Breast epithelium (tissue), 4 donors: ENCODE data around the gene DCAKD. TPM values are rescaled to one million over a fixed set of nuclear protein-coding genes. Genes with fewer than 3 reads are reported as not detected.

Experiments
- DNase-seq, 2 donors: peaks; one replicate each; pipeline ENCODE4 v3.0.0-alpha.2; 2019; ENCODE audit warnings: low spot score in 2 of 2
- H3K27ac ChIP-seq, 2 donors: fragments of 200-600 bp; sonication (generic) in 1 of 2; one replicate each; pipeline ENCODE4 v1.5.1; 2016 to 2019; ENCODE audit warnings: mild to moderate bottlenecking in 1 of 2
- H3K27me3 ChIP-seq, 2 donors: fragments of 200-600 bp; sonication (generic) in 1 of 2; one replicate each; pipeline versions ENCODE4 v1.5.1 to v1.6.0; 2017 to 2019; ENCODE audit warnings: control low read depth in 1 of 2, mild to moderate bottlenecking in 1 of 2
- H3K36me3 ChIP-seq: fragments of 200-600 bp; one replicate; pipeline ENCODE4 v1.5.1; 2019
- H3K4me1 ChIP-seq, 2 donors: fragments of 200-600 bp; sonication (generic); one replicate each; pipeline ENCODE4 v1.5.1; 2016 to 2019; ENCODE audit warnings: control low read depth in 1 of 2
- H3K4me3 ChIP-seq, 3 donors: fragments of 200-600 bp; sonication (generic); 1 replicate in 2 of 3; 2 replicates in 1 of 3; pipeline ENCODE4 v1.5.1; 2016 to 2019; ENCODE audit warnings: mild to moderate bottlenecking in 3 of 3, moderate library complexity in 2 of 3
- H3K9me3 ChIP-seq, 2 donors: fragments of 200-600 bp; sonication (generic) in 1 of 2; one replicate each; pipeline ENCODE4 v1.5.1; 2016 to 2019; ENCODE audit warnings: control low read depth in 1 of 2
- POLR2A ChIP-seq: fragments of 450-650 bp; IDR thresholded peaks from one replicate; pipeline ENCODE4 v1.6.1; 2016; ENCODE audit warnings: antibody characterized with exemption, mild to moderate bottlenecking, moderate library complexity
- POLR2AphosphoS5 ChIP-seq, 3 donors: sonication (generic); formaldehyde crosslinking; IDR thresholded peaks; one replicate each; pipeline ENCODE4 v1.6.1; 2017; ENCODE audit warnings: antibody characterized with exemption in 3 of 3
- intact Hi-C: fragments of 100-400 bp; cut with DNase I; formaldehyde crosslinking; loops from one replicate; pipeline ENCODE4 v1.15.1; 2023; ENCODE audit warnings: low total_unique reads
- total RNA-seq, 3 donors: library from RNA; depleted of rRNA; stranded (reverse); fragments of >200 nt; gene quantifications; one replicate each; pipeline ENCODE4 v1.1.0, GENCODE V29; 2016
- TF ChIP-seq, protein P1 (sequence below), 3 donors: fragments of 450-650 bp; IDR thresholded peaks; one replicate each; pipeline ENCODE4 v1.5.1; 2016 to 2017; ENCODE audit warnings: antibody characterized with exemption in 3 of 3, mild to moderate bottlenecking in 3 of 3, moderate library complexity in 3 of 3

DCAKD gene
- total RNA-seq, 3 donors from 2014 or later, result 44.0 to 76.8 (median 48.2) TPM

DNA sequence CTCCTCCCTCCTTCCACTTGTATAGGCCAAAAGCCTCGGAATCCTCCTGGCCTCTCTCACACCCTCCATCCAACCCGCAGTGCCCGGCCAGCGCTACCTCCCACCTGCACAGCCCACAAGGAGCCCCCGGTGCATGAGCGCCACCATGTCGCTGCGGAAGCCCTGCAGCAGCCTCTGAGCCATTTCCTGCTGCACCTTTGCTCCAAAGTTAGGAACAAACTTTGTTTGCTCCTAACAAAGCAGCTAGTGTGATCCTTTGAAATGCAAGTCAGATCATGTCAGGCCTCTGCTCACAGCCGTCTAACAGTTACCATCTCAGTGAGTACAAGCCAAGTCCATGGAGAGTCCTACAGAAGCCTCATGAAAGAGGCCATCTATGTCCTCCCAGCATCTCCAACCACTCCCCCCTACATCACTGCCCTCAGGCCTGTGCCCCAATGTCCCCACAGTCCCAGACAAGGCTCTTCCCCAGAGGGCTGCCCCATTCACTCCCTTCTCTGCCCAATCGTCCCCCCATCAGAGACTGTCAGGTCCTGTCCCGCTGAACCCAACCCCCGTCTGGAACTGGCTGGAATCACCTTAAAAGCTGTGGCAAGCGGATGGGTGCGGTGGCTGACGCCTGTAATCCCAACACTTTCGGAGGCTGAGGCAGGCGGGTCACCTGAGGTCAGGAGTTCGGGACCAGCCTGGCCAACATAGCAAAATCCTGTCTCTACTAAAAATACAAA lies 7.5 kb downstream of the DCAKD start:
- H3K4me3 ChIP-seq, result peak overlapping the region in 1 of 3 donors; percentile 20
- no peaks in the 10 kb centered on the region for H3K27me3 ChIP-seq
- H3K4me1 ChIP-seq, result peaks cover 10 to 48% of the 10 kb centered on the region in 2 donors
- DNase-seq, result peak in 1 of 2 donors; percentile 76
- peak overlapping the region; percentile 88 to 97 for H3K27ac ChIP-seq
- TF ChIP-seq POLR2AphosphoS5 (IDR thresholded peaks at IDR 0.05) (no peak), POLR2A (no peak)
- TF ChIP-seq, protein P1, sequence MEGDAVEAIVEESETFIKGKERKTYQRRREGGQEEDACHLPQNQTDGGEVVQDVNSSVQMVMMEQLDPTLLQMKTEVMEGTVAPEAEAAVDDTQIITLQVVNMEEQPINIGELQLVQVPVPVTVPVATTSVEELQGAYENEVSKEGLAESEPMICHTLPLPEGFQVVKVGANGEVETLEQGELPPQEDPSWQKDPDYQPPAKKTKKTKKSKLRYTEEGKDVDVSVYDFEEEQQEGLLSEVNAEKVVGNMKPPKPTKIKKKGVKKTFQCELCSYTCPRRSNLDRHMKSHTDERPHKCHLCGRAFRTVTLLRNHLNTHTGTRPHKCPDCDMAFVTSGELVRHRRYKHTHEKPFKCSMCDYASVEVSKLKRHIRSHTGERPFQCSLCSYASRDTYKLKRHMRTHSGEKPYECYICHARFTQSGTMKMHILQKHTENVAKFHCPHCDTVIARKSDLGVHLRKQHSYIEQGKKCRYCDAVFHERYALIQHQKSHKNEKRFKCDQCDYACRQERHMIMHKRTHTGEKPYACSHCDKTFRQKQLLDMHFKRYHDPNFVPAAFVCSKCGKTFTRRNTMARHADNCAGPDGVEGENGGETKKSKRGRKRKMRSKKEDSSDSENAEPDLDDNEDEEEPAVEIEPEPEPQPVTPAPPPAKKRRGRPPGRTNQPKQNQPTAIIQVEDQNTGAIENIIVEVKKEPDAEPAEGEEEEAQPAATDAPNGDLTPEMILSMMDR (IDR thresholded peaks at IDR 0.05), result no peak
- no peaks in the 10 kb centered on the region for H3K9me3 ChIP-seq
- H3K36me3 ChIP-seq, result no peaks in the 10 kb centered on the region
- intact Hi-C loops, result no loop called here

DNA sequence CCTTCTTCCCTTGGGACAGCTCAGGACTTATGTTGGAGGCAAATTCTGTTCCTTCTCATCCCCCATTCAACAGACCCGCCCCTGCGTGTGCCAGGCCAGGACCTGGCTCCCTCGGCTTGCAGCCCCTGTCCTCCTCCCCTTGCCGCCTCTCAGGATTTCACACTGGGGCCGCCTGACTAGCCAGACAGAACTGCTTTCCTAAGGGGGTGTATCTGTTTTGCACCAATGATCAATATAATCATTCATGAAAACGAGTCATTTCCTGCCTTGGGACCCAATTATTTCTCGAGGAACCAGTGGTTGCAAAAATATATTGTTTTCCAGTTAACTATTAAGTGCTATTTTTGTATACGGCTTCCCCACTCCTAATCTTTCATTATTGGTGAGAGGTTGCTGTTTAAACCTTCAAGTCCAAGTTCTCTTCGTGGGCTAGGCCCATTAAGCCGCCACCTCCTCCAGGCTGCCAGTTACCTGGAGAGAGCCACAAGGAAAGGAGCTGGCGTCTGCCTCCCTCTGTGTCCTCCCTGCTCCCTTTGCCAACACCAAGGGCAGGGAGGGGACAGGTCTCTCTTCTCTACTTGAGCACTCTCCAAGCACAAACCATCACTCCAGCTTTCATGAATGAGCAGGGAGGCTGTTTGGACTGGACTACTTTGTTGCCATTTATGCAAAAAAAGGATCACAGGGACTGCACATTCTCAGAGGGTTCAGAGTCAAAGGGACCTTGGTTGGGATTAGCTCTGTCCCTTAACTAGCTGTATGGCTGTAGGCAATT lies 8.9 kb downstream of the DCAKD start:
- Histone ChIP-seq H3K27ac (peak overlapping the region; percentile 56 to 97), H3K36me3 (no peaks in the 10 kb centered on the region), H3K4me1 (peaks cover 13 to 58% of the 10 kb centered on the region in 2 donors), H3K27me3 (no peaks in the 10 kb centered on the region), H3K4me3 (no peak overlapping the region), H3K9me3 (no peaks in the 10 kb centered on the region)
- intact Hi-C loops, result no loop called here
- TF ChIP-seq POLR2AphosphoS5 (IDR thresholded peaks at IDR 0.05), result no peak
- TF ChIP-seq, protein P1 (IDR thresholded peaks at IDR 0.05), result no peak
- TF ChIP-seq POLR2A, result no peak
- DNase-seq, result no peak

DNA sequence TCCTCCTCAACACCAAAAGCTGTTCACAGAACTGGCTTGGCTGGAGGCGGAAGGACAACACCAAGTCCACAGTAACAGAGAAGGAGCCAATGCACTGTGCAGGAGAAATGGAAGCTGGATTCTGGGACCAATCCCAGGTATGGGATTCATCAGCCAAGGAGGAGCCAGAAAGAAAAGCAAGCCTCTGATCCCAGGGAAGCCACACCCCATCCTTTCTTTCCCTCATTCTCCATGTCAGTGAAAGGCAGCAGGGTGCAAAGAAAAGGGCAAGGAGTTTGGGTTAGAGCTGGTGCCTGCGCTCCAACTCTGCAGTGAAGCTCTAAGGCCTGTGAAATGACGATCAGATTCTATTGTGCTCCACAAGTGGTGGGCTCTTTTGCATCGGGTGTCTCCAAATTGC lies 11.0 kb downstream of the DCAKD start:
- no peak for DNase-seq
- H3K36me3 ChIP-seq, result no peaks in the 10 kb centered on the region
- H3K9me3 ChIP-seq, result no peaks in the 10 kb centered on the region
- H3K27ac ChIP-seq, result peak overlapping the region; percentile 76 to 97
- no peaks in the 10 kb centered on the region for H3K27me3 ChIP-seq
- peaks cover 13 to 58% of the 10 kb centered on the region in 2 donors for H3K4me1 ChIP-seq
- TF ChIP-seq, protein P1 (IDR thresholded peaks at IDR 0.05), result no peak
- TF ChIP-seq POLR2A (no peak), POLR2AphosphoS5 (IDR thresholded peaks at IDR 0.05) (no peak)
- no peak overlapping the region for H3K4me3 ChIP-seq
- intact Hi-C loops, result no loop called here

DNA sequence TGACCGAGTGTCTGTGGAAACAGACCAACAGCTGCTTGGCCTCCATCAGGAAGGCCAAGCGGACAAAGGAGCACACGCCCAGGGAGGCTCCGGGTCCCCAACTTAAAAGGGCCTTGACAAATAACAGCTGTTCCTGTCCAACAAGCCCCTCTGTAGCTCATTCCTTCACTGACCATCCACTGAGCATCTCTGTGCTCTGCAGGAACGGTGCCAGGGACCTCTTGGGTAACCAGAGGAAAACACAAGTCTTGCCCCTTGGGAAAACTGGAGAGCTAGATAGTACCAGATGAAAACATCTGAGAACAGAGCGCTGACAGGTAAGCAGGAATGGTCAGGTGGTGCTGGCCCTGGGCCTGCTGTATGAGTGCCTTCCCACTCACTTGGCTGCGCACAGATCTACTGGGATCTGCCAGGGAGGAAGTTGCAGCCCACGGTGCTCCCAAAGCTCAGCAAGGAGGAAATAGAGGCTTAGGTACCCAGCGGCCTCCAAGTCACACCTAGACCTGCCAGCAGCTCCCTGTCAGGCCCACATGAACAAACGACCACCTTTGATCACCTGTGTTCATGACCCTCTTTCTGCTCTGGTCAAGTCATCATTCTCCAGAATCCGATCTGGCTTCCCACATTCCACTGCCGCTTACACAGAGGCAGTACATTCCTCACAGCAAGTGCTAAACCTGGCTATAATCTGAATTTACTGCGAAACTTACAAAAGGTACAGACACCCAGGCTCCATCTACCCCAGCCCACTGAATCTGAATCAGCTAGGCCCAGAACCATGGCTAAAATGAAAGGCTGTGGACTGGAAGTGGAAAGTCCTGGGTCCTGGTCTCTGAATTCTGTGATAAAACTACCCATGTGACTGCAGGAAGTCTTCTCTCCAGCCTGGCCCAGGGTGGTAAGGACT lies 12.5 kb downstream of the DCAKD start:
- peaks cover 13 to 49% of the 10 kb centered on the region in 2 donors for H3K4me1 ChIP-seq
- TF ChIP-seq, protein P1 (IDR thresholded peaks at IDR 0.05), result no peak
- peak; percentile 11 for TF ChIP-seq POLR2A
- TF ChIP-seq POLR2AphosphoS5 (IDR thresholded peaks at IDR 0.05), result no peak
- H3K9me3 ChIP-seq, result no peaks in the 10 kb centered on the region
- H3K27me3 ChIP-seq, result no peaks in the 10 kb centered on the region
- peak overlapping the region; percentile 87 to 97 for H3K27ac ChIP-seq
- H3K36me3 ChIP-seq, result no peaks in the 10 kb centered on the region
- DNase-seq, result peak; percentile 64 to 93
- intact Hi-C loops, result no loop called here
- peak overlapping the region in 1 of 3 donors; percentile 10 for H3K4me3 ChIP-seq
